K562 (cell line): ENCODE measurements around the gene EHBP1L1. TPM values are rescaled to one million over a fixed set of nuclear protein-coding genes. Genes with fewer than 3 reads are reported as not detected.

ENCODE experiments used
- ARID2 ChIP-seq: fragments of 450-650 bp; IDR thresholded peaks from 2 replicates; pipeline ENCODE4 v1.6.1; 2017; ENCODE audit warnings: antibody characterized with exemption, mild to moderate bottlenecking
- CBFB ChIP-seq: sonication (generic); formaldehyde crosslinking; IDR thresholded peaks from 2 replicates; pipeline ENCODE4 v1.4.0; 2020; ENCODE audit warnings: mild to moderate bottlenecking, missing genetic modification reagents
- CREM ChIP-seq: IDR thresholded peaks from 2 replicates; pipeline ENCODE4 v1.6.1; 2014; ENCODE audit warnings: antibody characterized with exemption, low read depth
- FOS ChIP-seq: IDR thresholded peaks from 3 replicates; pipeline ENCODE4 v1.6.1; 2011; ENCODE audit not compliant: insufficient read length; ENCODE audit errors: extremely low read depth
- FOXJ3 ChIP-seq: sonication (generic); formaldehyde crosslinking; IDR thresholded peaks from 2 replicates; pipeline ENCODE4 v1.4.0; 2020; ENCODE audit warnings: mild to moderate bottlenecking, missing genetic modification reagents
- HCFC1 ChIP-seq: IDR thresholded peaks from 2 replicates; pipeline ENCODE4 v1.6.1; 2012; ENCODE audit warnings: low read depth, low read length, improper control_type of control experiment
- HMGN3 ChIP-seq: IDR thresholded peaks from 2 replicates; pipeline ENCODE4 v1.6.1; 2011; ENCODE audit warnings: borderline replicate concordance, low read depth, mild to moderate bottlenecking, mixed read lengths, low read length; ENCODE audit not compliant: insufficient read length; ENCODE audit errors: extremely low read depth
- KHSRP ChIP-seq: fragments of 450-650 bp; IDR thresholded peaks from 2 replicates; pipeline ENCODE4 v1.6.1; 2017
- RBM22 ChIP-seq: fragments of 200-400 bp; formaldehyde crosslinking; IDR thresholded peaks from 2 replicates; pipeline ENCODE4 v1.6.1; 2018; ENCODE audit warnings: low read length, low read depth; ENCODE audit not compliant: poor library complexity, severe bottlenecking
- SMARCA4 ChIP-seq: fragments of 450-650 bp; IDR thresholded peaks from 2 replicates; pipeline ENCODE4 v1.6.1; 2016
- SRF ChIP-seq, 2 experiments: fragments of 250-450, 450-650 bp in 1 of 2; sonication (Bioruptor Pico) in 1 of 2; sonication (generic) in 1 of 2; formaldehyde crosslinking; IDR thresholded peaks; 2 replicates each; pipeline versions ENCODE4 v1.5.0 to v1.5.1; 2020 to 2022; ENCODE audit warnings: mild to moderate bottlenecking in 1 of 2, missing genetic modification reagents in 1 of 2
- SRSF7 ChIP-seq: fragments of 200-400 bp; formaldehyde crosslinking; optimal IDR thresholded peaks from 2 replicates; pipeline ENCODE3; 2017; ENCODE audit warnings: mild to moderate bottlenecking, low read depth, low read length
- TAF9B ChIP-seq: fragments of 450-650 bp; IDR thresholded peaks from 2 replicates; pipeline ENCODE4 v1.6.1; 2018; ENCODE audit warnings: mild to moderate bottlenecking; ENCODE audit not compliant: partially characterized antibody
- TAL1 ChIP-seq: fragments of 450-650 bp; IDR thresholded peaks from 2 replicates; pipeline ENCODE4 v1.6.1; 2016; ENCODE audit warnings: mild to moderate bottlenecking
- TFAM ChIP-seq: fragments of 250-450 bp; sonication (Bioruptor Pico); conservative IDR thresholded peaks from 2 replicates; pipeline ENCODE4 v1.5.0; 2021; ENCODE audit warnings: mild to moderate bottlenecking, moderate library complexity
- TSC22D4 ChIP-seq: fragments of 450-650 bp; IDR thresholded peaks from 2 replicates; pipeline ENCODE4 v1.6.1; 2016; ENCODE audit warnings: missing genetic modification characterization, missing biosample characterization, control low read depth
- XRCC5 ChIP-seq: fragments of 200-400 bp; formaldehyde crosslinking; IDR thresholded peaks from 2 replicates; pipeline ENCODE4 v1.6.1; 2017; ENCODE audit warnings: low read depth, mild to moderate bottlenecking, low read length
- YBX1 ChIP-seq: fragments of 450-650 bp; IDR thresholded peaks from 2 replicates; pipeline ENCODE4 v1.7.1; 2016; ENCODE audit warnings: mild to moderate bottlenecking
- ZNF165 ChIP-seq: fragments of 250-450 bp; sonication (Bioruptor Pico); IDR thresholded peaks from 2 replicates; pipeline ENCODE4 v1.4.0; 2020; ENCODE audit warnings: borderline replicate concordance
- polyA plus RNA-seq, 8 experiments: library from polyadenylated mRNA; depleted of rRNA in 4 of 8; stranded (reverse) in 5 of 8; unstranded in 3 of 8; fragments of >200 nt; fragmentation: Nextera tagmentation in 2 of 8; fragmentation: Illumina TruSeq in 1 of 8; extraction: Ambion mirVana in 2 of 8; extraction: Trizol in 1 of 8; gene quantifications; 2 replicates each; pipeline versions ENCODE4 v1.2.1 to v1.2.3, GENCODE V29; 2011 to 2014; ENCODE audit warnings: inconsistent platforms in 1 of 8, missing spikeins in 1 of 8
- total RNA-seq, 7 experiments: library from RNA; depleted of rRNA in 6 of 7; stranded (reverse); fragments of >200 nt in 6 of 7; fragmentation: Illumina TruSeq in 2 of 7; extraction: Trizol in 2 of 7; gene quantifications; 2 replicates each; pipeline versions ENCODE4 v1.2.1 to v1.2.3, GENCODE V29; 2011 to 2021; ENCODE audit warnings: low replicate concordance in 1 of 7
- TF ChIP-seq, protein P1 (sequence below): fragments of 250-450 bp; sonication (Bioruptor Pico); IDR thresholded peaks from 2 replicates; pipeline ENCODE4 v1.5.1; 2021; ENCODE audit warnings: mild to moderate bottlenecking
- TF ChIP-seq, protein P2 (sequence below): fragments of 250-450 bp; sonication (Bioruptor Pico); IDR thresholded peaks from 2 replicates; pipeline ENCODE4 v1.4.0; 2020; ENCODE audit warnings: mild to moderate bottlenecking
- TF ChIP-seq, protein P3 (sequence below): fragments of 450-650 bp; IDR thresholded peaks from 2 replicates; pipeline ENCODE4 v1.6.1; 2016; ENCODE audit warnings: antibody characterized with exemption

The EHBP1L1 gene
- total and polyA plus RNA-seq, 9 of the 15 experiments (the other 6 are each of a cell fraction or from before 2014, with no cell fraction given), result 0.03 to 87.1 (median 26.3) TPM

DNA sequence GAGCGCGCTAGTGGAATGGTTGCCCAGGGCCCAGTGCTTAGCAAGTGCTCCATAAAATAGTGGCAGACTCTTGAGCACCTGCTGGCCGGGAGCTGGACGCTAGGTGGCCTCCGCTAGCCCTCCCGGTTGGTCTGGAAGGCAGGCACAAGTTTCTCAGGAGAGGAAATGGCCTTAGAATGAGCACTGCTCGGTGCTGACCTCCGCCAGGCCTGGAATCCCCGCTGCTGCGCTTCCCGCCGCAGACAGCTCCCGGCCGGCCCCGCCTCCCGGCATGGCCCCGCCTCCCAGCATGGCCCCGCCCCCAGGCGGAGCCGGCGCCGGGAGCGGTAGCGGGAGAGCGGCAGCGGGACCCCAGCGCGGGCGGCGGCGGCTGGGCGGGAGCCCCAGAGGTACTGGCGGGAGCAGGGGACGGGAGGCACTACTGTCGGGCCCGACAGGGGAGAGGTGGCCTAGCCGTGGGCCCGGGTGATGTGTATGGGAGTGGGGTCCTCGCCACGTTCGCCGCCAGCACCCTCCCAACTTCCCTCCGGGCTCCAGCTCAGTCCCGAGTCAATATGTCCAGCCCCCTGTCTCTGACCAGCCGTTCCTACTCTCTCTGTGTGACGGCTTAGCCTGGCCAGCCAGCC is 62.1 kb downstream of the EHBP1L1 start, which contains the start of gene SIPA1 (continued):
- TF ChIP-seq, protein P1, sequence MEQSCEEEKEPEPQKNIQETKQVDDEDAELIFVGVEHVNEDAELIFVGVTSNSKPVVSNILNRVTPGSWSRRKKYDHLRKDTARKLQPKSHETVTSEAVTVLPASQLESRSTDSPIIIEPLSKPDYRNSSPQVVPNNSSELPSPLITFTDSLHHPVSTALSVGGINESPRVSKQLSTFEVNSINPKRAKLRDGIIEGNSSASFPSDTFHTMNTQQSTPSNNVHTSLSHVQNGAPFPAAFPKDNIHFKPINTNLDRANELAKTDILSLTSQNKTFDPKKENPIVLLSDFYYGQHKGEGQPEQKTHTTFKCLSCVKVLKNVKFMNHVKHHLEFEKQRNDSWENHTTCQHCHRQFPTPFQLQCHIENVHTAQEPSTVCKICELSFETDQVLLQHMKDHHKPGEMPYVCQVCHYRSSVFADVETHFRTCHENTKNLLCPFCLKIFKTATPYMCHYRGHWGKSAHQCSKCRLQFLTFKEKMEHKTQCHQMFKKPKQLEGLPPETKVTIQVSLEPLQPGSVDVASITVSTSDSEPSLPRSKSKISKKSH (CRISPR knock-in tag), result 0 out of 2 replicates have a peak, but pooled peaks have one; percentile 61
- TF ChIP-seq TFAM (CRISPR knock-in tag) (no peak), FOXJ3 (no peak), ZNF165 (CRISPR knock-in tag) (no peak), TAL1 (no peak), HMGN3 (peak; percentile 80), RBM22 (no peak), CBFB (CRISPR knock-in tag) (no peak), YBX1 (no peak), SRF (CRISPR knock-in tag; IDR thresholded peaks at IDR 0.05) (no peak), SMARCA4 (no peak), SRSF7 (no peak), KHSRP (no peak), ARID2 (no peak), TSC22D4 (tag) (no peak), CREM (0 out of 2 replicates have a peak, but pooled peaks have one; percentile 20), XRCC5 (0 out of 2 replicates have a peak, but pooled peaks have one; percentile 20), HCFC1 (peak; percentile 36; the same call in 1 of the 2 replicates), FOS (no peak), TAF9B (no peak)
- TF ChIP-seq, protein P2, sequence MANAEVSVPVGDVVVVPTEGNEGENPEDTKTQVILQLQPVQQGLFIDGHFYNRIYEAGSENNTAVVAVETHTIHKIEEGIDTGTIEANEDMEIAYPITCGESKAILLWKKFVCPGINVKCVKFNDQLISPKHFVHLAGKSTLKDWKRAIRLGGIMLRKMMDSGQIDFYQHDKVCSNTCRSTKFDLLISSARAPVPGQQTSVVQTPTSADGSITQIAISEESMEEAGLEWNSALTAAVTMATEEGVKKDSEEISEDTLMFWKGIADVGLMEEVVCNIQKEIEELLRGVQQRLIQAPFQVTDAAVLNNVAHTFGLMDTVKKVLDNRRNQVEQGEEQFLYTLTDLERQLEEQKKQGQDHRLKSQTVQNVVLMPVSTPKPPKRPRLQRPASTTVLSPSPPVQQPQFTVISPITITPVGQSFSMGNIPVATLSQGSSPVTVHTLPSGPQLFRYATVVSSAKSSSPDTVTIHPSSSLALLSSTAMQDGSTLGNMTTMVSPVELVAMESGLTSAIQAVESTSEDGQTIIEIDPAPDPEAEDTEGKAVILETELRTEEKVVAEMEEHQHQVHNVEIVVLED (CRISPR knock-in tag), result no peak
- TF ChIP-seq, protein P3, sequence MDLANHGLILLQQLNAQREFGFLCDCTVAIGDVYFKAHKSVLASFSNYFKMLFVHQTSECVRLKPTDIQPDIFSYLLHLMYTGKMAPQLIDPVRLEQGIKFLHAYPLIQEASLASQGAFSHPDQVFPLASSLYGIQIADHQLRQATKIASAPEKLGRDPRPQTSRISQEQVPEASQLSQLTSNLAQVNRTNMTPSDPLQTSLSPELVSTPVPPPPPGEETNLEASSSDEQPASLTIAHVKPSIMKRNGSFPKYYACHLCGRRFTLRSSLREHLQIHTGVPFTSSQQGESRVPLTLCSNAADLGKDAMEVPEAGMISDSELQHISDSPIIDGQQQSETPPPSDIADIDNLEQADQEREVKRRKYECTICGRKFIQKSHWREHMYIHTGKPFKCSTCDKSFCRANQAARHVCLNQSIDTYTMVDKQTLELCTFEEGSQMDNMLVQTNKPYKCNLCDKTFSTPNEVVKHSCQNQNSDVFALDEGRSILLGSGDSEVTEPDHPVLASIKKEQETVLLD, result 0 out of 2 replicates have a peak, but pooled peaks have one; percentile 26
